Cerebellar cortex (tissue), 1 donor: Measurements from ENCODE around the gene CYREN.

Experiments used
- DNase-seq: peaks from one replicate; pipeline ENCODE4 v3.0.0-alpha.2; 2015; ENCODE audit warnings: low spot score

CYREN gene

GRCh38 chr7:135197343-135197742 lies 26.8 kb upstream of the CYREN start:
- no peak for DNase-seq

GRCh38 chr7:135195968-135196629 lies 25.6 kb upstream of the CYREN start:
- no peak for DNase-seq

GRCh38 chr7:135195156-135195555 lies 24.6 kb upstream of the CYREN start:
- no peak for DNase-seq

- DNase-seq: no peak
These were observed 24.1 kb upstream of the CYREN start for GRCh38 chr7:135194494-135195095.

- no peak for DNase-seq
These were observed 23.1 kb upstream of the CYREN start for GRCh38 chr7:135193615-135194081.

GRCh38 chr7:135192914-135193536 lies 22.5 kb upstream of the CYREN start:
- DNase-seq: no peak

- no peak for DNase-seq
These were observed 20.2 kb upstream of the CYREN start for GRCh38 chr7:135190703-135191102.

- no peak for DNase-seq
These were observed 19.5 kb upstream of the CYREN start for GRCh38 chr7:135189961-135190360.

GRCh38 chr7:135189221-135189662 lies 18.7 kb upstream of the CYREN start:
- peak; percentile 84 for DNase-seq

- no peak for DNase-seq
These were observed 17.9 kb upstream of the CYREN start for GRCh38 chr7:135188298-135188984.

GRCh38 chr7:135186841-135187253 lies 16.3 kb upstream of the CYREN start:
- no peak for DNase-seq

- DNase-seq: no peak
These were observed 15.7 kb upstream of the CYREN start for GRCh38 chr7:135186261-135186540.

GRCh38 chr7:135185471-135186260 lies 15.2 kb upstream of the CYREN start:
- DNase-seq: peak; percentile 94

GRCh38 chr7:135184254-135184841 lies 13.8 kb upstream of the CYREN start:
- no peak for DNase-seq

GRCh38 chr7:135183478-135183877 lies 13.0 kb upstream of the CYREN start:
- DNase-seq: no peak

GRCh38 chr7:135181929-135182678 lies 11.6 kb upstream of the CYREN start:
- no peak for DNase-seq

GRCh38 chr7:135181261-135181928 lies 10.9 kb upstream of the CYREN start:
- no peak for DNase-seq

- DNase-seq: no peak
These were observed 9.6 kb upstream of the CYREN start for GRCh38 chr7:135180122-135180521.

- DNase-seq: no peak
These were observed 8.9 kb upstream of the CYREN start for GRCh38 chr7:135179321-135179925.

- DNase-seq: no peak
These were observed 7.9 kb upstream of the CYREN start for GRCh38 chr7:135178364-135178763.
